GM18498 (cell line): ENCODE data around the gene GCM1.

Source experiments
- ATAC-seq: cut with Tn5 transposase; IDR thresholded peaks from one replicate; pipeline ENCODE4 v1.9.1; 2021; ENCODE audit warnings: mild to moderate bottlenecking, moderate library complexity; ENCODE audit not compliant: unreplicated experiment

Gene GCM1

DNA sequence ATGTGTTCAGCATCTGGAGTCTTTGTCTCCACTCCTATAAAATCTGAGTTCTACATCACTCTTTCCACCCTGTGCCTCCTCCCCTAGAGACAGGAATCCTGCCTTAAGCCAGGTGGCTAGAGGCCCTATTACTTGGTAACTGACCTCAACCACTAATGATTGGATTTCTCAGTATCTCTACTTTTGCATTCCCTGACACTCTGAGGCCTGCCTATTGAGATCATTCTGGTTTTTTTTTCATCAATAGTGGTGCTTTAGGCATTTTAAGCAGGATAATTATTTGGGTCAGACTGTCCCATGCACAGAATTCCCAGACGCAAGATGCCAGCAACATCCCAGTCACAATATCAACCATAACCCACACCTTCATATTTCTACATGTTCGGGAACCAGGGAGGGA, 3.9 kb upstream of the GCM1 start:
- ATAC-seq = no peak

DNA sequence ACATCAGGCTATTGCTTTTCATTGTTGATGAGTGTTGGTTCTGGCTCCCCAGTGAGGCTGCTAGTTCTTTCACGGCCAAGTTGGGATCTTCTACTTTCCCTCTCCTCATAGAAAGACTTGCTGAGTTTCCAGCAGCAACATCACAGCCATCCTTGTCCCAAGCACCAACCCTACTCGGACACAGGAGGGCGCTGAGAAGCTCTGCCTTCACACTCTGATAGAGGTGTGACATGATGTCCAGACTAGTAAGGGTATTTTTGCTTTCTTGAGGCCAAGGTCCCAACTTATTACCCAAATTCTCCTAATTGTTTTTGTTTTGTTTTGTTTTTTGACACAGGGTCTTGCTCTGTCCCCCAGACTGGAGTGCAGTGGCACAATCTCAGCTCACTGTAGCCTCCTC, 3.0 kb upstream of the GCM1 start:
- no peak for ATAC-seq

- ATAC-seq = no peak
Measured at GRCh38 chr6:53144802-53145201, 3.8 kb downstream of the GCM1 start.

DNA sequence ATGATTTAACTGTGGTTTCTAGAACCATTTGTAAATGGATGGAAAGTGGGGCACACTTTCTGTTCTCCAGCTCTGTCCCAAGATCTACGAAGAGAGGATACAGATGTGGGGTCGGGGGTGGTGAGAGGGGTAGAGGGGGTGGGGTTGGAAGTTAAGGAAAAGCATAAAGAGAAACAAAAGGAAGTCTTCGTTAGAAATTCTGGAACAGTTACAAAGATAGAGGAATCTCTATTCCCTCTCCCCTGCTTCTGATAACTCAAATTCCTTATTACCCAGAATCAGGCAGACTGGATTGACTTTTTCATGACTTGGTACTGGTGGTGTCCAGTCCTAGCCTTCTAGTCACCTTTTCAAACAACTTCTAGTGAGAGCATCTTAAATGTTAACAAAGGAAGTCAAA, 4.9 kb downstream of the GCM1 start:
- no peak for ATAC-seq

DNA sequence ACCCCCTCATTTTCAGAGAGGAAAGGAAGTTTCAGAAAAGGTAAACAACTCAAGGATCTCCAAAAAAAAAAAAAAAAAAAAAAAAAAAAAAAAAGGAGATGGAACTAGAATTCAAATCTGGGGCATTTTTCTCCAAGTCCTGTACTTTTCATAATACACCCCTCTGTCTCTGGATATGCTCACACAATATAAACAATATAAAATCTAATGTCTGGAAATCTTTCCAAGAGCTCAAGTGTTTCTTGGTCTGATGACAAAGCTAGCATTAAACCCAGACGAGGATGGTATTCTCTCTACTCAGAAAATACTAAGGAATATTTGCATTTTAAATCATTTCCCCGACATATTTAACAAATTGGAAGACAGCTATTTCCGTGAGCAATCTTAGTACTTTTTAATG, 5.8 kb downstream of the GCM1 start:
- ATAC-seq = no peak

GRCh38 chr6:53139841-53140413, 8.7 kb downstream of the GCM1 start:
- ATAC-seq = no peak

GRCh38 chr6:53136000-53136609, 12.5 kb downstream of the GCM1 start:
- no peak for ATAC-seq

GRCh38 chr6:53134601-53135235, 13.9 kb downstream of the GCM1 start:
- ATAC-seq = no peak

DNA sequence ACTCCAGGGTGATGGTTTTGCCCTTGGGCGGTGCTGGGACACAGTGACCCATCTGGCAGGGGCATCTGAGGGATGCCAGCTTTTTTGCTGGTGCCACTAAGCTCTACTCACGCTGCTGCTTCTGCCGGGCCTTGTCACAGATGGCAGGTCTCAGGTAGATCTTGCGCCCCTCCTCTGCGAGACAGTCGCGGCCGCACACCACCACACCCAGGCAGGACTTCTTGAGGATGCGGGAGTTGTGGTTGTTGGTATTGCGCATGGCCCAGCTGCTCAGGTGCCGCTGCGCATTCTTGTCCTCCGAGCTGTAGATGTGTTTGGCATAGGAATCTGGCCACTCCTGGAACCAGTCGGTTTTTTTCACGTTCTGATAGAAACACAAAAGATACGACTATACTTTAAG, 14.7 kb downstream of the GCM1 start:
- no peak for ATAC-seq

DNA sequence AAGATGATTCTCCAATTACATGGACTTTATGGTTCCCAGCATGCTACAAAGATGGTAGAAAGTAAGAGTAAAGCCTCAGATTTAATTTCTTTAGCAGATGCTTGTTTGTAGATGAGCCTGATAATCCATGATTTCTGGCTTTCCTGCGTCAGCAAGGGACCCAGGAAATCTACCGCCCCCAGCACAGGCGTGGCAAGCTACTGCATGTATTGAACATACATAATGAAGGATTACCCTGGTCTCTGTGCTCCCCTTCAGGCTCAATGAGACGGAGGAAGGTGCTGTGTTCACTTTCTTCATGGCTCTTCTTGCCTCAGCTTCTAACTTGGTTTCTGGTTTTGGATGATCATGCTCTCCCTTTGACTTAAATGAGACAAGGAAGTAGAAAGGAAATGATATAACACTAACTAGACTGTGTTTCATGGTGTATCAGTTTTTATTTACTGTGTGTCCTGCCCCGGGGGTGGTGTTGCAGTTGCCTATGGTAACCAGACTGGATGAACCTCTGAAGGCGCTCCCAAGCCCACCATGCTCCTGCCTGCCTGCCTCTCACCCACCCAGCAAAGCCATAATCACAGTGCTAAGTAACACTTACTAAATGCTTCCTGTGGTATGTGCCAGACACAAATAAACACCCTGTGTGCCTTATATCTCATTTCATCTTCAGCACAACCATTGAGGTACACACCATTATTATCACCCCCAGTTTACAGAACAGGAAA, 17.9 kb downstream of the GCM1 start:
- ATAC-seq = no peak

DNA sequence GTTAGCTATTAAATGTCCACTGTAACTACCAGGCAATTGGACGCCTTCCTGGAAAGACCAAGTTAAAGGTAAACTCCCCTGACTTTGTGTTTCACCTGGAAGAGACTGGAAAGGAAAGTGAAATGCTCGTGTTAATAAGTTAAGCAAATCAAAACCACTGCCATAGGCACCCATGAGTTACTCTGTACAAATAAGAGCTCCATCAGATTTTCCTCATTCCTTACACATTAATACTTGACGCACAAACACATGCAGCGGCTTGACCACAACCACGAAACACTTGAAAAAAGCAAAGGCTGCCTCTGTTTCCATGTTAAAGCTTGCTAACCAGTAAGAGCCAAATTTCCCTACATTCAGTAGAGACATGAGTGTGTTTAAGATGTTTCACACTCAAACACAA, 19.8 kb downstream of the GCM1 start:
- no peak for ATAC-seq

GRCh38 chr6:53125276-53125675, 23.4 kb downstream of the GCM1 start:
- no peak for ATAC-seq

- no peak for ATAC-seq
Measured at GRCh38 chr6:53124131-53124800, 24.4 kb downstream of the GCM1 start.

DNA sequence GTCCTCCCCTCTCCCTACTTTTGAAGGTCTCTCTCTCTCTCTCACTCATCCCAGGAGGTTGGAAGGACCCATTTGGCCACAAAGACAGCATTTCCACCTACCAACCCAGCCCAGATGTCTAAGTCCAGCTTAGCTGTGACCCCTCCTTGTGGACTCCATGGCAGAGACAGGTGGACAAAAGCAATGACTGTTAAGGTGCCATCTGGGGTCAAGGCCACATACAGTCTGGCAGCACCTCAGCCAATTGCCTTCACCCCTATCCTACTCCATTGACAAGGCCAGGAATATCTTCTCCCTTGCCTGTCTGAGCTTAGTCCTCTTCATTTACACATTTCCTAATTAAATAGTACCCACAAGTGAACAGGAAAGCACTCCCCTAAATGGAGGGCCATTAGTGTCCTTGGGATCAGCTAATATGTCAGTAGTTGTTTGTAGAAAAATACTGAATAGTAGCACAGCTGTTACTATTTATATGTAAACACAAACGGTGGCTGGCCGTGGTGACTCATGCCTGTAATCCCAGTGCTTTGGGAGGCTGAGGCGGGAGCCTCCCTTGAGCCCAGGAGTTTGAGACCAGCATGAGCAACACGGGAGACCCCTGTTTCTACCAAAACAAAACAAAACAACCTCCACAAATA, 28.8 kb downstream of the GCM1 start:
- no peak for ATAC-seq

DNA sequence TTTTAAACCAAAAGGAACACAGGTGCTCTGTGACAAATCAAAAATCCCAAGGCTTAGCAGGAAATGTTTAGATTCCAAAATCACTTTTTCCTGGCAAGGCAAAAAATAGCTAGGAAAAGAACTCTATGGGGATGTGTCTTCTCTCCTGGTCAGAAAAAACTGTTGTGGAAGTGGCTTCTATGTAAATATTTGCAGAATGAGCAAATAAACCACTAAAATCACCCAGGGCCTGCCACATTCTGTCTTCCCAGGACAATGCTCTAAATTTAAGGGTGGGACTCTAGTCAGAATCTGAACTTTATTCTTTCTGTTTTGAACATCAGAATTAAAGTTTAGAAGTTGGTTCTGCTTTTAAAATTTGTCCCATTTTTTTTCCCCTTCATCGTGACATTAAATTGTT, 29.3 kb downstream of the GCM1 start:
- no peak for ATAC-seq

GRCh38 chr6:53115741-53116140, 32.9 kb downstream of the GCM1 start:
- no peak for ATAC-seq

DNA sequence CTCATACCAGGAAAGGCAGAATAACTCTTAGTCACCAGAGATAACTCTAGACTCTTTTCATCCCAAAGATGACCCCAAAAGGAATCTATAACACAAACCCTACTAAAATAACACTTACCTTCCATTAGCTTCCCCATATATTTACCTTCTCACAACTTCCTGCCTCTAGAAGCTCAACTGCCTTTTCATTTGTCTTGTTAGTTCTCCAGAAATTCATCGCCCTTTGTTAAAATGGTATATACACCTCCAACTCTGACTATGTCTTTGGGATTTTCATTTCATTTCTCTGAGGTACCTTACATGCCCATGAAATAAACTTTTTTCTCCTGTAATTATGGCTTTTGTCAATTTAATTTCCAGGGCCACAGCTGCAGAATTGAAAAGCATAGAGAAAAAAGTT, 33.5 kb downstream of the GCM1 start:
- ATAC-seq = no peak

GRCh38 chr6:53113742-53114141, 34.9 kb downstream of the GCM1 start:
- ATAC-seq = no peak

GRCh38 chr6:53112871-53113270, 35.8 kb downstream of the GCM1 start:
- no peak for ATAC-seq

- no peak for ATAC-seq
Measured at GRCh38 chr6:53112404-53112803, 36.2 kb downstream of the GCM1 start.

DNA sequence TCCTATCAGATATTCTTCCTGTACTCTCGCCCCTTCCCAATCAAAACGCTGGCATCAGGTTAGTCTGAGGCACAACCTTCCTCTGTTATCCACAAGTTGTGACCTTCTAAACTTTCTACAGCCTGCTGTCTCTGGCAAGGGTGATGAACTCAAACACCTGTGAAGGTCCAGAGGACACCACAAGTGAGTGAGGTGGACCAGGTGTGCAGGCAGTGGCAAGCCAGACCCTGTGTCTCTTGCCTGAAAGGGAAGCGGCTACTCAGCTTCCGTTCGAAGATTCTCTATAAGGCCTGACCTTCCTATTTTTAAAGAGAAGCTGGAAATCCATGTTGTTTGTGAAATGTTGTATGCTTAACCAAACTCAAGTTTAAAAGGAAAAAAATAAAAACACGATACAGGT, 36.8 kb downstream of the GCM1 start:
- ATAC-seq = no peak
